Mammary epithelial cell (primary cell): ENCODE measurements around the gene EEF1B2.

Experiments used
- EZH2 ChIP-seq: IDR thresholded peaks from 2 replicates; pipeline ENCODE4 v1.6.1; 2012; ENCODE audit warnings: low read length, inconsistent platforms, borderline replicate concordance
- TF ChIP-seq, protein P1 (sequence below), 2 donors: IDR thresholded peaks in 1 of 2; conservative IDR thresholded peaks in 1 of 2; 2 replicates each; pipeline ENCODE4 v1.5.1; 2011 to 2012; ENCODE audit warnings: inconsistent platforms in 2 of 2, low read length in 2 of 2, mild to moderate bottlenecking in 2 of 2, control low read depth in 1 of 2, low read depth in 1 of 2; ENCODE audit not compliant: insufficient read depth in 1 of 2; ENCODE audit errors: extremely low read depth in 1 of 2

DNA sequence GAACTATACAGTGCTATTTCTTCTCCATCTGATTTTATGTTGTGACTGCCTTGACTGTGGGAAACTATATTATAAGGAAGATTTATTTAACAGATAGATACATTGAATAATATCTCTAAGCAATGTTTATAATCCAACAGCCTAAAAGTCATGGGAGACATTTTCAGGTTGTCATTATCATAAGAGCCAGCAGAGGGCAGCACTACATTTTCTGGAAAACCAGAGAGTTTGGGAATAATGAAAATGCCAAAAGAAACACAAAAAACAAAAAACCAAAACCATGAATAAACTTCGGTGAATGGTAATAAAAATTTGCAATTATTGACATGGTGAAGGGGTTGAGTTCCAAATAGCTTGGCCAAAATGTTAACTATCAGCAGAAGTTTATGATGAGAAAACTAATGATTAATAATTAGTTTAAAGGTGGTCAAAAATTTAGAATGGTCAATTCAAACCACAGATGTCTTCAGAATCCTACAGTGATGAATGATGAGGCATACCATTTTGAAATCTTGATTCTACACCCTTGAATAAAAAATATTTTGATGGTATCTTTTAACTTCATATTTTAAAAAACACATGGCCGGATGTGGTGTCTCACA lies 4.7 kb downstream of the EEF1B2 start:
- TF ChIP-seq, protein P1, sequence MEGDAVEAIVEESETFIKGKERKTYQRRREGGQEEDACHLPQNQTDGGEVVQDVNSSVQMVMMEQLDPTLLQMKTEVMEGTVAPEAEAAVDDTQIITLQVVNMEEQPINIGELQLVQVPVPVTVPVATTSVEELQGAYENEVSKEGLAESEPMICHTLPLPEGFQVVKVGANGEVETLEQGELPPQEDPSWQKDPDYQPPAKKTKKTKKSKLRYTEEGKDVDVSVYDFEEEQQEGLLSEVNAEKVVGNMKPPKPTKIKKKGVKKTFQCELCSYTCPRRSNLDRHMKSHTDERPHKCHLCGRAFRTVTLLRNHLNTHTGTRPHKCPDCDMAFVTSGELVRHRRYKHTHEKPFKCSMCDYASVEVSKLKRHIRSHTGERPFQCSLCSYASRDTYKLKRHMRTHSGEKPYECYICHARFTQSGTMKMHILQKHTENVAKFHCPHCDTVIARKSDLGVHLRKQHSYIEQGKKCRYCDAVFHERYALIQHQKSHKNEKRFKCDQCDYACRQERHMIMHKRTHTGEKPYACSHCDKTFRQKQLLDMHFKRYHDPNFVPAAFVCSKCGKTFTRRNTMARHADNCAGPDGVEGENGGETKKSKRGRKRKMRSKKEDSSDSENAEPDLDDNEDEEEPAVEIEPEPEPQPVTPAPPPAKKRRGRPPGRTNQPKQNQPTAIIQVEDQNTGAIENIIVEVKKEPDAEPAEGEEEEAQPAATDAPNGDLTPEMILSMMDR (conservative IDR thresholded peaks at IDR 0.05 in 1 of 2, IDR thresholded peaks at IDR 0.05 in 1 of 2; ENCODE audit: extremely low read depth in 1 of 2, insufficient read depth in 1 of 2, low read depth in 1 of 2, low read length in 2 of 2): peak; percentile 60 to 67
- no peak for TF ChIP-seq EZH2
